IMR-90 (cell line): Measurements from ENCODE around the gene RALGAPB. TPM values are rescaled to one million over a fixed set of nuclear protein-coding genes. Genes with fewer than 3 reads are reported as not detected.

Source experiments
- ATAC-seq: fragments of 200-7000 bp; cut with Tn5 transposase; 2 replicates; pipeline ENCODE4 v1.9.1; 2020; ENCODE audit warnings: low read depth, mild to moderate bottlenecking, moderate library complexity
- BruUV-seq: library from RNA; stranded (reverse); fragments of 400-500 nt; replicated peaks from 2 replicates; lab custom pipeline; 2021; lab: Mats Ljungman, UMichigan
- CTCF ChIA-PET: fragments of 300-600 bp; formaldehyde crosslinking; extraction: SDS; loops from one replicate; lab custom pipeline; 2021; ENCODE audit warnings: antibody characterized with exemption; lab: Yijun Ruan, JAX
- POLR2A ChIA-PET: fragments of 300-600 bp; sonication (Branson Sonifier 250); formaldehyde crosslinking; loops from one replicate; lab custom pipeline; 2022; ENCODE audit warnings: antibody characterized with exemption; ENCODE audit not compliant: unreplicated experiment; lab: Charles Lee
- DNase-seq: peaks from one replicate; pipeline ENCODE4 v3.0.0; 2013
- H2AFZ ChIP-seq: replicated peaks from 2 replicates; pipeline ENCODE3; 2013; ENCODE audit warnings: low read length, mild to moderate bottlenecking; ENCODE audit not compliant: poor library complexity
- H2AK5ac ChIP-seq: 2 replicates; pipeline ENCODE4 v1.6.1; 2013; ENCODE audit warnings: low read depth, low read length, inconsistent platforms
- H2AK9ac ChIP-seq: replicated peaks from 2 replicates; pipeline ENCODE3; 2013; ENCODE audit warnings: mild to moderate bottlenecking, low read depth, low read length, moderate library complexity; ENCODE audit not compliant: poor library complexity
- H2BK120ac ChIP-seq: 2 replicates; pipeline ENCODE4 v1.6.1; 2013; ENCODE audit warnings: low read depth, low read length, inconsistent platforms
- H2BK15ac ChIP-seq: 3 replicates; pipeline ENCODE4 v1.6.1; 2013; ENCODE audit warnings: low read depth, low read length, inconsistent platforms
- H2BK20ac ChIP-seq: 2 replicates; pipeline ENCODE4 v1.6.1; 2013; ENCODE audit warnings: low read depth, mild to moderate bottlenecking, inconsistent platforms, low read length, moderate library complexity
- H2BK5ac ChIP-seq: 2 replicates; pipeline ENCODE4 v1.6.1; 2013; ENCODE audit warnings: mild to moderate bottlenecking, low read depth, low read length, inconsistent platforms; ENCODE audit not compliant: poor library complexity, severe bottlenecking
- H3K14ac ChIP-seq: replicated peaks from 2 replicates; pipeline ENCODE4 v1.6.1; 2013; ENCODE audit warnings: low read depth, low read length, inconsistent platforms
- H3K18ac ChIP-seq: 2 replicates; pipeline ENCODE4 v1.6.1; 2013; ENCODE audit warnings: low read depth, low read length, control low read depth
- H3K23ac ChIP-seq: 2 replicates; pipeline ENCODE4 v1.6.1; 2013; ENCODE audit warnings: low read depth, low read length, inconsistent platforms
- H3K27ac ChIP-seq: 2 replicates; pipeline ENCODE4 v1.5.1; 2013; ENCODE audit warnings: mild to moderate bottlenecking, control low read depth, low read length; ENCODE audit not compliant: insufficient read depth
- H3K27me3 ChIP-seq: 2 replicates; pipeline ENCODE4 v1.6.1; 2013; ENCODE audit warnings: low read length; ENCODE audit not compliant: control insufficient read depth, insufficient read depth
- H3K36me3 ChIP-seq: 2 replicates; pipeline ENCODE4 v1.6.1; 2013; ENCODE audit warnings: low read length, mixed read lengths; ENCODE audit not compliant: control insufficient read depth, insufficient read depth
- H3K4ac ChIP-seq: 2 replicates; pipeline ENCODE4 v1.6.1; 2013; ENCODE audit warnings: low read depth, low read length, inconsistent platforms
- H3K4me1 ChIP-seq: 2 replicates; pipeline ENCODE4 v1.6.1; 2013; ENCODE audit warnings: low read length, mixed read lengths; ENCODE audit not compliant: control insufficient read depth, insufficient read depth
- H3K4me2 ChIP-seq: 2 replicates; pipeline ENCODE4 v1.6.1; 2013; ENCODE audit warnings: low read depth, mild to moderate bottlenecking, control low read depth, low read length, moderate library complexity
- H3K4me3 ChIP-seq: 2 replicates; pipeline ENCODE4 v1.5.1; 2013; ENCODE audit warnings: low read depth, mild to moderate bottlenecking, control low read depth, low read length, moderate library complexity; ENCODE audit not compliant: insufficient read depth
- H3K56ac ChIP-seq: 2 replicates; pipeline ENCODE4 v1.6.1; 2013; ENCODE audit warnings: low read length, inconsistent platforms; ENCODE audit not compliant: insufficient read depth; ENCODE audit errors: extremely low read depth
- H3K79me1 ChIP-seq, 2 experiments: 2 replicates each; pipeline ENCODE4 v1.6.1; 2013; ENCODE audit warnings: low read length in 2 of 2, inconsistent platforms in 1 of 2, low read depth in 1 of 2
- H3K9ac ChIP-seq: 2 replicates; pipeline ENCODE4 v1.6.1; 2013; ENCODE audit warnings: low read depth, low read length, control low read depth
- H3K9me1 ChIP-seq: 2 replicates; pipeline ENCODE4 v1.6.1; 2013; ENCODE audit warnings: low read length, inconsistent platforms; ENCODE audit not compliant: insufficient read depth
- H3K9me3 ChIP-seq: 2 replicates; pipeline ENCODE4 v1.6.1; 2013; ENCODE audit warnings: low read length; ENCODE audit not compliant: control insufficient read depth, insufficient read depth
- H4K20me1 ChIP-seq: 2 replicates; pipeline ENCODE4 v1.6.1; 2013; ENCODE audit warnings: low read length, inconsistent platforms; ENCODE audit not compliant: insufficient read depth
- H4K5ac ChIP-seq: 2 replicates; pipeline ENCODE4 v1.6.1; 2013; ENCODE audit warnings: mild to moderate bottlenecking, low read depth, low read length, control low read depth
- H4K8ac ChIP-seq, 2 experiments: 2 replicates each; pipeline ENCODE4 v1.6.1; 2013; ENCODE audit warnings: low read depth in 2 of 2, low read length in 2 of 2, control low read depth in 1 of 2, inconsistent platforms in 1 of 2
- H4K91ac ChIP-seq: 2 replicates; pipeline ENCODE4 v1.6.1; 2013; ENCODE audit warnings: low read depth, low read length, inconsistent platforms; ENCODE audit not compliant: insufficient read depth
- BHLHE40 ChIP-seq: fragments of 150-350 bp; IDR thresholded peaks from 2 replicates; pipeline ENCODE4 v1.6.1; 2016; ENCODE audit warnings: mild to moderate bottlenecking, low read depth, low read length
- CEBPB ChIP-seq: IDR thresholded peaks from 2 replicates; pipeline ENCODE4 v1.6.1; 2012; ENCODE audit warnings: low read depth, low read length, improper control_type of control experiment
- CHD1 ChIP-seq: IDR thresholded peaks from 2 replicates; pipeline ENCODE4 v1.6.1; 2012; ENCODE audit warnings: low read depth, low read length, improper control_type of control experiment
- ELK1 ChIP-seq: fragments of 150-350 bp; IDR thresholded peaks from 2 replicates; pipeline ENCODE4 v1.6.1; 2016; ENCODE audit warnings: low read depth, mild to moderate bottlenecking, low read length, moderate library complexity, borderline replicate concordance
- FOS ChIP-seq: fragments of 150-350 bp; IDR thresholded peaks from 2 replicates; pipeline ENCODE4 v1.6.1; 2016; ENCODE audit warnings: low read depth, low read length
- MAFK ChIP-seq: IDR thresholded peaks from 2 replicates; pipeline ENCODE4 v1.6.1; 2012; ENCODE audit warnings: low read depth, low read length, improper control_type of control experiment
- MXI1 ChIP-seq: IDR thresholded peaks from 2 replicates; pipeline ENCODE4 v1.6.1; 2012; ENCODE audit warnings: low read depth, mild to moderate bottlenecking, low read length, moderate library complexity, borderline replicate concordance
- POLR2A ChIP-seq: IDR thresholded peaks from 2 replicates; pipeline ENCODE4 v1.6.1; 2012; ENCODE audit warnings: mild to moderate bottlenecking, low read depth, low read length
- RFX5 ChIP-seq: IDR thresholded peaks from 2 replicates; pipeline ENCODE4 v1.8.0; 2012; ENCODE audit warnings: low read depth, mild to moderate bottlenecking, low read length, moderate library complexity
- SMC3 ChIP-seq: fragments of 150-350 bp; IDR thresholded peaks from 2 replicates; pipeline ENCODE4 v1.6.1; 2016; ENCODE audit warnings: low read depth, mild to moderate bottlenecking, antibody characterized with exemption, low read length, moderate library complexity
- USF2 ChIP-seq: fragments of 150-350 bp; IDR thresholded peaks from 2 replicates; pipeline ENCODE4 v1.6.1; 2017; ENCODE audit warnings: mild to moderate bottlenecking, antibody characterized with exemption, low read length, low read depth
- WGBS, 2 experiments: methylation state at CpG; one replicate each; pipeline versions ENCODE4 v1.1.5 to v1.1.7; 2013; ENCODE audit warnings: missing lambda C conversion rate in 2 of 2; ENCODE audit not compliant: insufficient read length in 1 of 2; ENCODE audit errors: extremely low coverage in 2 of 2; 5-methylcytosine and 5-hydroxymethylcytosine counted together
- dilution Hi-C: fragments of 300-500 bp; cut with HindIII; formaldehyde crosslinking; loops from one replicate; pipeline ENCODE4 v1.14.3; 2018; ENCODE audit warnings: low sequenced_read_pairs; ENCODE audit not compliant: unreplicated experiment
- in situ Hi-C: fragments of 300-500 bp; cut with MboI; formaldehyde crosslinking; loops from 3 replicates; pipeline ENCODE4 v1.14.3; 2019; ENCODE audit warnings: low sequenced_read_pairs, inconsistent platforms, mixed read lengths
- intact Hi-C: fragments of 100-400 bp; cut with micrococcal nuclease; formaldehyde crosslinking; loops from 2 replicates; pipeline ENCODE4 v1.10.0; 2022
- polyA plus RNA-seq, 3 experiments: library from polyadenylated mRNA; depleted of rRNA; stranded (reverse); fragments of >200 nt; gene quantifications; 2 replicates each; pipeline ENCODE4 v1.2.3, GENCODE V29; 2012; ENCODE audit warnings: low replicate concordance in 1 of 3
- total RNA-seq: library from RNA; depleted of rRNA; stranded (reverse); fragments of >200 nt; gene quantifications from 2 replicates; pipeline ENCODE4 v1.2.3, GENCODE V29; 2012

Gene RALGAPB
- total and polyA plus RNA-seq, 2 of the 4 experiments (the other 2 are of a cell fraction): 12.7 to 30.3 TPM

- BruUV-seq: no TSS peak
- Histone ChIP-seq H3K9me1 (0 out of 2 replicates have a peak, but pooled peaks cover 2% of the 10 kb centered on the region), H3K23ac (no peak overlapping the region), H3K9me3 (no peaks in the 10 kb centered on the region), H2BK20ac (no peak overlapping the region), H3K14ac (no peak overlapping the region), H3K9ac (no peak overlapping the region), H3K56ac (no peak overlapping the region), H2AK9ac (no peak overlapping the region), H3K79me1 (no peaks in the 10 kb centered on the region; a peak in 1 of 4 replicates), H4K20me1 (no peaks in the 10 kb centered on the region), H4K8ac (no peak overlapping the region), H3K4me2 (no peak overlapping the region), H3K4me3 (no peak overlapping the region), H3K36me3 (peaks cover 25% of the 10 kb centered on the region), H2BK15ac (no peak overlapping the region), H3K27me3 (no peaks in the 10 kb centered on the region), H2BK5ac (no peak overlapping the region), H3K4me1 (no peaks in the 10 kb centered on the region), H2BK120ac (no peak overlapping the region), H4K91ac (no peak overlapping the region), H4K5ac (no peak overlapping the region), H2AFZ (no peak overlapping the region), H2AK5ac (no peak overlapping the region), H3K4ac (no peak overlapping the region), H3K27ac (no peak overlapping the region), H3K18ac (no peak overlapping the region)
- WGBS, 2 experiments: no CpG with 5 or more reads among the region's 5 CpGs
- intact Hi-C loops: no loop called here
- in situ Hi-C loops: no loop called here
- POLR2A ChIA-PET: no interaction called here
- no peak for ATAC-seq
- dilution Hi-C loops: no loop called here
- DNase-seq: no peak
- CTCF ChIA-PET: interaction anchor here (1.5 kb wide), 1 partner anchor 21 kb away, joined by 3 read pairs; no protein-coding TSS in a partner anchor
- TF ChIP-seq RFX5 (no peak), FOS (no peak), CHD1 (no peak), CEBPB (no peak), MAFK (no peak), POLR2A (no peak), SMC3 (no peak), ELK1 (no peak), BHLHE40 (no peak), USF2 (no peak), MXI1 (no peak)
Observed at GRCh38 chr20:38569747-38570525, 97.3 kb downstream of the RALGAPB start.
